Measurements from ENCODE around the gene TMEM184A.

DNA sequence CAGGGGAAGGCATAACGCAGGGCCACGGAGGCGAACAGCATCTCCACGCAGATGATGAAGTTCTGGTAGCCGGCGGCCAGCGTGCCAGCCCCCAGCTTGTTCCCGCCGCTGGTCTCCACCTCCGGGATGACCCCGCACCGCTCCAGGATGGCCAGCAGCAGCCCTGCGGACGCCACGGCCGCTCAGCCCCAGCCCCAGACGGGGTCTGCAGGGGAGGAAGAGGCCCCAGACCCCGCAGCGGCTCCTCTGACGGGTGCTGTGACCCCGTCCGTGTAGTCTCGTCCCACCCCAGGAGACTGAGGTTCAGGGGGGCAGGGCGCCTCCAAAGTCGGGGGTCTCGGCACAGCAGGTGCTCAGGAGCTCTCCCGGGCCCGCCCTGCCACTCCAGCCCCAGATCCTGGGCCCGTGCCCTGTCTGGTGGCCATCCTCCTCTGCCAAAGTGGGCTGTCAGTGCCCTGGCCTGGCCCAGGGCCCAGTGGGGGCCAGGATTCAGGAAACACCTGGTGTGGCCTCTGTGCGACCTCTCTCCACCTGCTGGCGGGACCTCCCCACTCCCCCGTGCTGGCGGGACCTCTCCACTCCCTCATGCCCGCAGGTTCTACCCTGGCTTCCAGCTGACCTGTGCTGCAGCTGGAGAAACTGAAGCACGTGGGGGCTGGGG lies 8.1 kb downstream of the TMEM184A start:
- TF ChIP-seq FOS (IDR thresholded peaks at IDR 0.05; ENCODE audit: low read depth, low read length) (no peak), CTCF (conservative IDR thresholded peaks at IDR 0.05; ENCODE audit: low read depth, low read length) (no peak), POLR2A (IDR thresholded peaks at IDR 0.05; ENCODE audit: low read depth, low read length) (no peak), CEBPB (IDR thresholded peaks at IDR 0.05; ENCODE audit: low read depth, low read length) (no peak), RFX5 (IDR thresholded peaks at IDR 0.05; ENCODE audit: low read depth, low read length) (no peak), RAD21 (IDR thresholded peaks at IDR 0.05; ENCODE audit: low read length) (no peak), SMC3 (IDR thresholded peaks at IDR 0.05; ENCODE audit: low read depth, low read length) (no peak), NFE2L2 (IDR thresholded peaks at IDR 0.05; ENCODE audit: low read depth, low read length) (no peak), MAZ (IDR thresholded peaks at IDR 0.05; ENCODE audit: borderline replicate concordance, low read depth, low read length) (no peak), MXI1 (IDR thresholded peaks at IDR 0.05; ENCODE audit: borderline replicate concordance, low read depth, low read length) (no peak), MAFK (IDR thresholded peaks at IDR 0.05; ENCODE audit: low read depth, low read length) (no peak), RCOR1 (IDR thresholded peaks at IDR 0.05; ENCODE audit: insufficient replicate concordance, low read length) (no peak), BHLHE40 (IDR thresholded peaks at IDR 0.05; ENCODE audit: low read depth, low read length) (no peak)
- TF ChIP-seq, protein P1, sequence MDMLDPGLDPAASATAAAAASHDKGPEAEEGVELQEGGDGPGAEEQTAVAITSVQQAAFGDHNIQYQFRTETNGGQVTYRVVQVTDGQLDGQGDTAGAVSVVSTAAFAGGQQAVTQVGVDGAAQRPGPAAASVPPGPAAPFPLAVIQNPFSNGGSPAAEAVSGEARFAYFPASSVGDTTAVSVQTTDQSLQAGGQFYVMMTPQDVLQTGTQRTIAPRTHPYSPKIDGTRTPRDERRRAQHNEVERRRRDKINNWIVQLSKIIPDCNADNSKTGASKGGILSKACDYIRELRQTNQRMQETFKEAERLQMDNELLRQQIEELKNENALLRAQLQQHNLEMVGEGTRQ (IDR thresholded peaks at IDR 0.05; ENCODE audit: low read depth, low read length), result no peak
